Trophoblast cell (in vitro differentiated cells and primary cell): ENCODE measurements around the gene CDS1.

ENCODE experiments used
- DNase-seq, 2 donors: peaks; one replicate each; pipeline ENCODE4 v3.0.0-alpha.2; 2016
- H2AFZ ChIP-seq: 2 replicates; pipeline ENCODE4 v1.6.1; 2013; ENCODE audit warnings: low read length, moderate library complexity, mild to moderate bottlenecking; ENCODE audit not compliant: insufficient read depth, poor library complexity
- H2AK5ac ChIP-seq: 2 replicates; pipeline ENCODE4 v1.6.1; 2013; ENCODE audit warnings: mild to moderate bottlenecking, low read length
- H2BK120ac ChIP-seq: 2 replicates; pipeline ENCODE4 v1.6.1; 2013; ENCODE audit warnings: low read length, mild to moderate bottlenecking, moderate library complexity; ENCODE audit not compliant: insufficient read depth, poor library complexity
- H2BK12ac ChIP-seq: 2 replicates; pipeline ENCODE4 v1.6.1; 2013; ENCODE audit warnings: mild to moderate bottlenecking, low read length, moderate library complexity
- H2BK5ac ChIP-seq: 2 replicates; pipeline ENCODE4 v1.6.1; 2013; ENCODE audit warnings: low read length, low read depth, moderate library complexity, mild to moderate bottlenecking; ENCODE audit not compliant: poor library complexity
- H3K14ac ChIP-seq: 2 replicates; pipeline ENCODE4 v1.6.1; 2013; ENCODE audit warnings: mild to moderate bottlenecking, low read length
- H3K18ac ChIP-seq: 2 replicates; pipeline ENCODE4 v1.6.1; 2013; ENCODE audit warnings: mild to moderate bottlenecking, low read length
- H3K23ac ChIP-seq: 2 replicates; pipeline ENCODE4 v1.6.1; 2013; ENCODE audit warnings: low read length
- H3K27ac ChIP-seq: 2 replicates; pipeline ENCODE4 v1.5.1; 2013; ENCODE audit warnings: low read depth, mild to moderate bottlenecking, inconsistent platforms, low read length, moderate library complexity
- H3K27me3 ChIP-seq: 2 replicates; pipeline ENCODE4 v1.6.1; 2013; ENCODE audit warnings: inconsistent platforms, mild to moderate bottlenecking, low read length, moderate library complexity; ENCODE audit not compliant: insufficient read depth
- H3K36me3 ChIP-seq, 2 experiments: 1 replicate in 1 of 2; 2 replicates in 1 of 2; pipeline ENCODE4 v1.6.1; 2013; ENCODE audit warnings: low read length in 2 of 2, mild to moderate bottlenecking in 2 of 2, moderate library complexity in 1 of 2; ENCODE audit not compliant: insufficient read depth in 2 of 2, control insufficient read depth in 1 of 2
- H3K4ac ChIP-seq: 2 replicates; pipeline ENCODE4 v1.6.1; 2013; ENCODE audit warnings: low read depth, mild to moderate bottlenecking, low read length, moderate library complexity
- H3K4me1 ChIP-seq, 2 experiments: 1 replicate in 1 of 2; 2 replicates in 1 of 2; pipeline ENCODE4 v1.6.1; 2013; ENCODE audit warnings: low read length in 2 of 2, mild to moderate bottlenecking in 2 of 2, moderate library complexity in 1 of 2; ENCODE audit not compliant: insufficient read depth in 2 of 2, control insufficient read depth in 1 of 2
- H3K4me2 ChIP-seq: 2 replicates; pipeline ENCODE4 v1.6.1; 2013; ENCODE audit warnings: inconsistent platforms, mild to moderate bottlenecking, low read length, moderate library complexity
- H3K4me3 ChIP-seq: 2 replicates; pipeline ENCODE4 v1.5.1; 2013; ENCODE audit warnings: mild to moderate bottlenecking, low read depth, low read length, inconsistent platforms
- H3K79me1 ChIP-seq: one replicate; pipeline ENCODE4 v1.6.1; 2013; ENCODE audit warnings: low read length
- H3K79me2 ChIP-seq: 2 replicates; pipeline ENCODE4 v1.6.1; 2013; ENCODE audit warnings: low read length, mild to moderate bottlenecking; ENCODE audit not compliant: control insufficient read depth, insufficient read depth, poor library complexity
- H3K9ac ChIP-seq: 2 replicates; pipeline ENCODE4 v1.6.1; 2013; ENCODE audit warnings: mild to moderate bottlenecking, low read length
- H3K9me3 ChIP-seq: 2 replicates; pipeline ENCODE4 v1.6.1; 2013; ENCODE audit warnings: low read depth, mild to moderate bottlenecking, control low read depth, inconsistent platforms, low read length; ENCODE audit not compliant: insufficient read depth
- H4K12ac ChIP-seq: 2 replicates; pipeline ENCODE4 v1.6.1; 2013; ENCODE audit warnings: low read depth, mild to moderate bottlenecking, low read length, moderate library complexity
- H4K8ac ChIP-seq: 2 replicates; pipeline ENCODE4 v1.6.1; 2013; ENCODE audit warnings: low read depth, mild to moderate bottlenecking, low read length, moderate library complexity
- H4K91ac ChIP-seq: one replicate; pipeline ENCODE4 v1.6.1; 2013; ENCODE audit warnings: low read depth, mild to moderate bottlenecking, low read length, moderate library complexity
- WGBS: extraction: QIAGEN DNeasy Blood & Tissue Kit; methylation state at CpG from one replicate; pipeline ENCODE4 v1.1.7; 2013; ENCODE audit warnings: missing lambda C conversion rate; ENCODE audit not compliant: insufficient read length, insufficient coverage; ENCODE audit errors: extremely low coverage; 5-methylcytosine and 5-hydroxymethylcytosine counted together

CDS1 gene

GRCh38 chr4:84684361-84684760, 101.4 kb downstream of the CDS1 start:
- Histone ChIP-seq H2BK120ac (no peak overlapping the region), H3K27ac (no peak overlapping the region), H3K79me2 (no peaks in the 10 kb centered on the region), H4K8ac (no peak overlapping the region), H2AFZ (no peak overlapping the region), H2BK5ac (no peak overlapping the region), H3K14ac (no peak overlapping the region), H3K4me1 (peaks cover 1 to 11% of the 10 kb centered on the region in 2 experiments), H3K4me2 (no peak overlapping the region), H4K12ac (no peak overlapping the region), H3K4ac (no peak overlapping the region), H3K36me3 (peaks cover 16 to 22% of the 10 kb centered on the region in 2 experiments), H3K9ac (no peak overlapping the region), H2BK12ac (no peak overlapping the region), H3K18ac (no peak overlapping the region), H3K27me3 (no peaks in the 10 kb centered on the region), H3K23ac (no peak overlapping the region), H4K91ac (no peak overlapping the region), H3K9me3 (no peaks in the 10 kb centered on the region), H3K79me1 (peaks cover 1% of the 10 kb centered on the region), H2AK5ac (no peak overlapping the region), H3K4me3 (no peak overlapping the region)
- DNase-seq, result no peak
- no CpG with 5 or more reads among the region's 3 CpGs for whole genome bisulfite sequencing

DNA sequence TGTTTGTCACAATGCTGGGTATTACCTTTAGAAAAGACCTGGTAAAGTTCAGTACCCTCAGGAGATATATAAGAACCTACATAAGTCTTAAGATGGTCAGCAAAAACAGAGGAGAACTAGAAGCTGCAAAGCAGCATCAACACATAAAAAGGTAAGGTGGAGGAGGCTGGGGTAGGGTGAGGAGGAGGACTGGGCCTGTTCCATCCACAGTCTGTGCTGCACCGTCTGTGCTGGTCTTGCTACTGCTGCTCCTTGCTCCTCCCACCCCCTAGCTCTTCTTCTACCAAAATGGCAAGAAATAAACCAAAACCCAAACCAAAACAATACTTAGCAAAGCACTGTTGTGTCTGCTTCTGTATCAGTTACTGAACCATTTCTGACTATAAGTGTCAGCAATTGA, 102.2 kb downstream of the CDS1 start:
- DNase-seq, result no peak
- H3K23ac ChIP-seq, result no peak overlapping the region
- H3K4ac ChIP-seq, result no peak overlapping the region
- no peak overlapping the region for H3K4me3 ChIP-seq
- H3K14ac ChIP-seq, result no peak overlapping the region
- H3K27ac ChIP-seq, result no peak overlapping the region
- no peak overlapping the region for H2BK120ac ChIP-seq
- H3K79me2 ChIP-seq, result no peaks in the 10 kb centered on the region
- peaks cover 1% of the 10 kb centered on the region for H3K79me1 ChIP-seq
- H3K9me3 ChIP-seq, result no peaks in the 10 kb centered on the region
- H3K27me3 ChIP-seq, result no peaks in the 10 kb centered on the region
- H3K4me1 ChIP-seq, result peaks cover 1 to 11% of the 10 kb centered on the region in 2 experiments
- no CpG with 5 or more reads among the region's 1 CpG for WGBS
- H3K18ac ChIP-seq, result no peak overlapping the region
- H3K9ac ChIP-seq, result no peak overlapping the region
- peaks cover 16 to 22% of the 10 kb centered on the region in 2 experiments for H3K36me3 ChIP-seq
- H3K4me2 ChIP-seq, result no peak overlapping the region
- H2AFZ ChIP-seq, result no peak overlapping the region
- no peak overlapping the region for H2AK5ac ChIP-seq
- no peak overlapping the region for H4K12ac ChIP-seq
- H2BK5ac ChIP-seq, result no peak overlapping the region
- H4K8ac ChIP-seq, result no peak overlapping the region
- no peak overlapping the region for H2BK12ac ChIP-seq
- no peak overlapping the region for H4K91ac ChIP-seq

DNA sequence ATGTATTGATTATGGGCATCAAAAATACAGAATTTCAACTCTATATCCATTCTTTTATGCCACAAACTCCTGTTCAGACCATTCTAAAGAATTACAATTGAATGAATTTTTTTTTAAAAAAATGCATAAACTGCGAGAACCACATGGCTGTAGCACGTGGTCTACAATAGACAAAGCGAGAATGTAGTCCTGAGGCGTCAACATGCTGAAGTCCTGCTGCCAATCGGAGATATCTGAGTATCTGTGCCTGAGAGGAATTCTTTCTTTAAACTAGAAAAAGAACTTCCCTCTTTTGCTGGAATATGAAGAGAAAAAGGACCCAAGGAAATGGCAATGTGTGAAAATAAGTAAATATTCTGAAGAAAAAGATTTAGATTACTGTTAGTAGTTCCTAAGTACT, 105.7 kb downstream of the CDS1 start:
- H3K9ac ChIP-seq, result no peak overlapping the region
- H2BK5ac ChIP-seq, result no peak overlapping the region
- no CpG with 5 or more reads among the region's 5 CpGs for WGBS

GRCh38 chr4:84689197-84689596, 106.3 kb downstream of the CDS1 start:
- H3K9ac ChIP-seq, result no peak overlapping the region
- H3K4me1 ChIP-seq, result peaks cover 4 to 15% of the 10 kb centered on the region in 2 experiments
- H2BK120ac ChIP-seq, result no peak overlapping the region
- H3K9me3 ChIP-seq, result no peaks in the 10 kb centered on the region
- no peak overlapping the region for H2AK5ac ChIP-seq
- H3K4ac ChIP-seq, result no peak overlapping the region
- no peak overlapping the region for H3K23ac ChIP-seq
- H3K27me3 ChIP-seq, result no peaks in the 10 kb centered on the region
- H3K79me2 ChIP-seq, result peaks cover 2% of the 10 kb centered on the region
- H3K4me2 ChIP-seq, result no peak overlapping the region
- no peak overlapping the region for H4K91ac ChIP-seq
- peaks cover 14 to 22% of the 10 kb centered on the region in 2 experiments for H3K36me3 ChIP-seq
- H4K8ac ChIP-seq, result no peak overlapping the region
- no peak overlapping the region for H3K27ac ChIP-seq
- no peak overlapping the region for H2BK5ac ChIP-seq
- no peak overlapping the region for H2BK12ac ChIP-seq
- DNase-seq, result no peak
- H4K12ac ChIP-seq, result no peak overlapping the region
- no peak overlapping the region for H3K18ac ChIP-seq
- no peak overlapping the region for H2AFZ ChIP-seq
- no peak overlapping the region for H3K4me3 ChIP-seq
- H3K14ac ChIP-seq, result no peak overlapping the region
- peaks cover 4% of the 10 kb centered on the region for H3K79me1 ChIP-seq

More for the DNA sequence above, 105.7 kb downstream of the CDS1 start:
- Histone ChIP-seq H3K4me2 (no peak overlapping the region), H3K4ac (no peak overlapping the region), H3K79me2 (peaks cover 2% of the 10 kb centered on the region), H2BK12ac (no peak overlapping the region), H3K4me1 (peaks cover 5 to 19% of the 10 kb centered on the region in 2 experiments), H3K23ac (no peak overlapping the region), H2BK120ac (no peak overlapping the region), H3K9me3 (no peaks in the 10 kb centered on the region), H4K8ac (no peak overlapping the region), H2AFZ (no peak overlapping the region), H4K12ac (no peak overlapping the region), H2AK5ac (no peak overlapping the region), H4K91ac (no peak overlapping the region), H3K79me1 (peaks cover 4% of the 10 kb centered on the region), H3K27ac (no peak overlapping the region), H3K4me3 (no peak overlapping the region), H3K27me3 (no peaks in the 10 kb centered on the region), H3K36me3 (peaks cover 14 to 23% of the 10 kb centered on the region in 2 experiments), H3K18ac (no peak overlapping the region), H3K14ac (no peak overlapping the region)
- DNase-seq, result no peak
